Stomach (tissue), 4 donors: Measurements from ENCODE around the gene TMEM164.

Experiments
- POLR2AphosphoS5 ChIP-seq, 3 donors: sonication (generic); formaldehyde crosslinking; IDR thresholded peaks; one replicate each; pipeline ENCODE4 v1.6.1; 2016; ENCODE audit warnings: antibody characterized with exemption in 3 of 3
- TF ChIP-seq, protein P1 (sequence below), 7 experiments: fragments of 450-650 bp in 4 of 7; fragments of 200-600 bp in 3 of 7; sonication (generic) in 3 of 7; IDR thresholded peaks; one replicate each; pipeline ENCODE4 v1.5.1; 2016 to 2019; ENCODE audit warnings: antibody characterized with exemption in 7 of 7, control low read depth in 2 of 7, mild to moderate bottlenecking in 1 of 7

- TF ChIP-seq, protein P1, sequence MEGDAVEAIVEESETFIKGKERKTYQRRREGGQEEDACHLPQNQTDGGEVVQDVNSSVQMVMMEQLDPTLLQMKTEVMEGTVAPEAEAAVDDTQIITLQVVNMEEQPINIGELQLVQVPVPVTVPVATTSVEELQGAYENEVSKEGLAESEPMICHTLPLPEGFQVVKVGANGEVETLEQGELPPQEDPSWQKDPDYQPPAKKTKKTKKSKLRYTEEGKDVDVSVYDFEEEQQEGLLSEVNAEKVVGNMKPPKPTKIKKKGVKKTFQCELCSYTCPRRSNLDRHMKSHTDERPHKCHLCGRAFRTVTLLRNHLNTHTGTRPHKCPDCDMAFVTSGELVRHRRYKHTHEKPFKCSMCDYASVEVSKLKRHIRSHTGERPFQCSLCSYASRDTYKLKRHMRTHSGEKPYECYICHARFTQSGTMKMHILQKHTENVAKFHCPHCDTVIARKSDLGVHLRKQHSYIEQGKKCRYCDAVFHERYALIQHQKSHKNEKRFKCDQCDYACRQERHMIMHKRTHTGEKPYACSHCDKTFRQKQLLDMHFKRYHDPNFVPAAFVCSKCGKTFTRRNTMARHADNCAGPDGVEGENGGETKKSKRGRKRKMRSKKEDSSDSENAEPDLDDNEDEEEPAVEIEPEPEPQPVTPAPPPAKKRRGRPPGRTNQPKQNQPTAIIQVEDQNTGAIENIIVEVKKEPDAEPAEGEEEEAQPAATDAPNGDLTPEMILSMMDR (IDR thresholded peaks at IDR 0.05): no peak
- TF ChIP-seq POLR2AphosphoS5 (IDR thresholded peaks at IDR 0.05): peak in 1 of 3 donors; percentile 23
Observed at GRCh38 chrX:110012818-110013485, 10.0 kb downstream of the TMEM164 start.
